Uterus (tissue), 2 donors: ENCODE data around the gene RUFY1.
"Not testable (repeated sequence)": the region's sequence is repeated elsewhere in the genome, so short reads cannot be mapped to it uniquely, and the experiment has no call there.

Source experiments
- CTCF ChIP-seq, 4 experiments: fragments of 200-600 bp in 2 of 4; fragments of 450-650 bp in 2 of 4; sonication (generic) in 2 of 4; IDR thresholded peaks; one replicate each; pipeline ENCODE4 v1.5.1; 2016 to 2019; ENCODE audit warnings: antibody characterized with exemption in 4 of 4, mild to moderate bottlenecking in 2 of 4, moderate library complexity in 1 of 4
- POLR2A ChIP-seq, 2 donors: fragments of 450-650 bp; IDR thresholded peaks; one replicate each; pipeline ENCODE4 v1.6.1; 2016; ENCODE audit warnings: antibody characterized with exemption in 2 of 2, mild to moderate bottlenecking in 1 of 2, moderate library complexity in 1 of 2

GRCh38 chr5:179641745-179642144 lies 91.4 kb downstream of the RUFY1 start:
- TF ChIP-seq CTCF, POLR2A (IDR thresholded peaks at IDR 0.05): not testable (repeated sequence)
